PC-3 (cell line): ENCODE data around the gene DCAF15. TPM values are rescaled to one million over a fixed set of nuclear protein-coding genes. Genes with fewer than 3 reads are reported as not detected.

Source experiments
- ATAC-seq: fragments of 200-7000 bp; cut with Tn5 transposase; 2 replicates; pipeline ENCODE4 v1.9.1; 2020; ENCODE audit warnings: mild to moderate bottlenecking, moderate library complexity
- BruUV-seq: library from RNA; stranded (reverse); fragments of 400-500 nt; replicated peaks from 2 replicates; lab custom pipeline; 2021; lab: Mats Ljungman, UMichigan
- CTCF ChIA-PET: fragments of 300-600 bp; sonication (Branson Sonifier 250); formaldehyde crosslinking; loops from one replicate; lab custom pipeline; 2022; ENCODE audit warnings: antibody characterized with exemption; lab: Charles Lee
- POLR2A ChIA-PET: fragments of 300-600 bp; sonication (Branson Sonifier 250); formaldehyde crosslinking; loops from one replicate; lab custom pipeline; 2022; ENCODE audit warnings: antibody characterized with exemption; ENCODE audit not compliant: unreplicated experiment; lab: Charles Lee
- DNase-seq: peaks from one replicate; pipeline ENCODE4 v3.0.0-alpha.2; 2015
- H2AFZ ChIP-seq: fragments of 300-600 bp; sonication (generic); 2 replicates; pipeline ENCODE4 v1.6.0; 2016; ENCODE audit warnings: antibody characterized with exemption, low read length
- H3F3A ChIP-seq: fragments of 300-600 bp; sonication (generic); one replicate; pipeline ENCODE4 v1.6.0; 2017; ENCODE audit warnings: antibody characterized with exemption, low read length, control low read depth, mild to moderate bottlenecking; ENCODE audit not compliant: unreplicated experiment
- H3K27ac ChIP-seq: fragments of 300-600 bp; sonication (generic); 2 replicates; pipeline ENCODE4 v1.5.1; 2016; ENCODE audit warnings: mild to moderate bottlenecking, low read length
- H3K27me3 ChIP-seq: fragments of 300-600 bp; sonication (generic); 2 replicates; pipeline ENCODE4 v1.6.1; 2016; ENCODE audit warnings: low read length, mixed read lengths
- H3K36me3 ChIP-seq: fragments of 300-600 bp; sonication (generic); 2 replicates; pipeline ENCODE4 v1.6.1; 2016; ENCODE audit warnings: low read depth, mixed run types, low read length, mixed read lengths
- H3K4me1 ChIP-seq: fragments of 300-600 bp; sonication (generic); 2 replicates; pipeline ENCODE4 v1.5.1; 2016; ENCODE audit warnings: low read length; ENCODE audit not compliant: insufficient read depth
- H3K4me2 ChIP-seq: fragments of 300-600 bp; sonication (generic); 2 replicates; pipeline ENCODE4 v1.6.0; 2016; ENCODE audit warnings: low read length
- H3K4me3 ChIP-seq: fragments of 300-600 bp; sonication (generic); 2 replicates; pipeline ENCODE4 v1.5.1; 2016; ENCODE audit warnings: mild to moderate bottlenecking, low read length, mixed read lengths
- H3K79me2 ChIP-seq: fragments of 300-600 bp; sonication (generic); 2 replicates; pipeline ENCODE4 v1.6.1; 2017; ENCODE audit warnings: low read length, mixed read lengths
- H3K9ac ChIP-seq: fragments of 300-600 bp; sonication (generic); 2 replicates; pipeline ENCODE4 v1.6.0; 2016; ENCODE audit warnings: mild to moderate bottlenecking, low read length
- H3K9me2 ChIP-seq: fragments of 300-600 bp; sonication (generic); replicated peaks from 2 replicates; pipeline ENCODE4 v1.6.1; 2016; ENCODE audit warnings: mixed run types, low read length, mixed read lengths
- H3K9me3 ChIP-seq: fragments of 300-600 bp; sonication (generic); 2 replicates; pipeline ENCODE4 v1.6.1; 2016; ENCODE audit warnings: low read length, mixed read lengths
- H4K20me1 ChIP-seq: fragments of 300-600 bp; sonication (generic); 2 replicates; pipeline ENCODE4 v1.6.1; 2016; ENCODE audit warnings: low read length, mixed read lengths
- EZH2 ChIP-seq: fragments of 300-600 bp; sonication (generic); IDR thresholded peaks from one replicate; pipeline ENCODE4 v1.6.1; 2017; ENCODE audit warnings: antibody characterized with exemption, mild to moderate bottlenecking, low read length; ENCODE audit not compliant: unreplicated experiment
- EZH2phosphoT487 ChIP-seq: fragments of 300-600 bp; sonication (generic); IDR thresholded peaks from 2 replicates; pipeline ENCODE4 v1.6.1; 2018; ENCODE audit warnings: mild to moderate bottlenecking, antibody characterized with exemption, low read length, borderline replicate concordance
- intact Hi-C: fragments of 100-400 bp; cut with micrococcal nuclease; formaldehyde crosslinking; loops from 2 replicates; pipeline ENCODE4 v1.9.0; 2023
- total RNA-seq: library from RNA; depleted of rRNA; stranded (reverse); fragments of >200 nt; gene quantifications from 2 replicates; pipeline ENCODE4 v1.2.3, GENCODE V29; 2014
- TF ChIP-seq, protein P1 (sequence below): fragments of 300-600 bp; sonication (generic); conservative IDR thresholded peaks from 2 replicates; pipeline ENCODE4 v1.5.1; 2017; ENCODE audit warnings: antibody characterized with exemption, low read depth, mild to moderate bottlenecking, low read length

The DCAF15 gene
- total RNA-seq, 1 experiment from 2014 or later, result 50.8 TPM

DNA sequence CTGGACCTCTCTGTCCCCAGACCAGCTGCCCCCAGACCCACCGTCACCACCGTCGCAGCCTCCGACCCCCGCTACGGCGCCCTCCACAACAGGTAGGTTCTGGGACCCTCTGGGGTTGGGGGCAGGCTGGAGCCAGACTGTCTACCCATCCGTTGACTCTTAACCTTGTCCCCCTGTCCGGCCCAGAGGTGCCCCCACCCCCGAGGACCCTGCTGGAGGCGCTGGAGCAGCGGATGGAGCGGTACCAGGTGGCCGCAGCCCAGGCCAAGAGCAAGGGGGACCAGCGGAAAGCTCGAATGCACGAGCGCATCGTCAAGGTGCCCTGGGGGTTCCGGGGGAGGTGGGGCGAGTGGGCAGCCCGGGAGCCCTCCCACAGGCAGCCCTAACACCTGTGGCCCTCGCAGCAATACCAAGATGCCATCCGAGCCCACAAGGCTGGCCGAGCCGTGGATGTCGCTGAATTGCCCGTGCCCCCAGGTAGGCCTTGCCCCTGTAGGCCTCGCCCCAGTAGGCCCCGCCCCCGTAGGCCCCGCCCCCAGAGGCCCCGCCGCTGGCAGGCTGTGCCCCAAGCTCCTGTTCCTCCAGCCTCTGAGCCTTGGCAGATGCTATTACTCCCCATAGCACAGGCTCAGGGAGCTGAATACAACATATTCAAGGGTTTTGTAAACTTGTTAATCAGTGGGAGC lies 33.4 kb upstream of the DCAF15 start:
- DNase-seq, result no peak
- no peak overlapping the region for H3K4me2 ChIP-seq
- ATAC-seq, result no peak
- H3K9me2 ChIP-seq, result no peaks in the 10 kb centered on the region
- no peaks in the 10 kb centered on the region for H3F3A ChIP-seq
- H2AFZ ChIP-seq, result no peak overlapping the region
- BruUV-seq, result no TSS peak
- TF ChIP-seq, protein P1, sequence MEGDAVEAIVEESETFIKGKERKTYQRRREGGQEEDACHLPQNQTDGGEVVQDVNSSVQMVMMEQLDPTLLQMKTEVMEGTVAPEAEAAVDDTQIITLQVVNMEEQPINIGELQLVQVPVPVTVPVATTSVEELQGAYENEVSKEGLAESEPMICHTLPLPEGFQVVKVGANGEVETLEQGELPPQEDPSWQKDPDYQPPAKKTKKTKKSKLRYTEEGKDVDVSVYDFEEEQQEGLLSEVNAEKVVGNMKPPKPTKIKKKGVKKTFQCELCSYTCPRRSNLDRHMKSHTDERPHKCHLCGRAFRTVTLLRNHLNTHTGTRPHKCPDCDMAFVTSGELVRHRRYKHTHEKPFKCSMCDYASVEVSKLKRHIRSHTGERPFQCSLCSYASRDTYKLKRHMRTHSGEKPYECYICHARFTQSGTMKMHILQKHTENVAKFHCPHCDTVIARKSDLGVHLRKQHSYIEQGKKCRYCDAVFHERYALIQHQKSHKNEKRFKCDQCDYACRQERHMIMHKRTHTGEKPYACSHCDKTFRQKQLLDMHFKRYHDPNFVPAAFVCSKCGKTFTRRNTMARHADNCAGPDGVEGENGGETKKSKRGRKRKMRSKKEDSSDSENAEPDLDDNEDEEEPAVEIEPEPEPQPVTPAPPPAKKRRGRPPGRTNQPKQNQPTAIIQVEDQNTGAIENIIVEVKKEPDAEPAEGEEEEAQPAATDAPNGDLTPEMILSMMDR, result no peak
- no peak for TF ChIP-seq EZH2phosphoT487
- no peak for TF ChIP-seq EZH2
- no peak overlapping the region for H3K27ac ChIP-seq
- no peaks in the 10 kb centered on the region for H3K79me2 ChIP-seq
- intact Hi-C loops, result no loop called here
- H3K9me3 ChIP-seq, result no peaks in the 10 kb centered on the region
- no peak overlapping the region for H3K9ac ChIP-seq
- ChIA-PET POLR2A (interaction anchor here (0.5 kb wide), 1 partner anchor 17 kb away, joined by 4 read pairs; no protein-coding TSS in a partner anchor), CTCF (no interaction called here)
- H3K4me1 ChIP-seq, result no peaks in the 10 kb centered on the region
- H4K20me1 ChIP-seq, result no peaks in the 10 kb centered on the region
- H3K27me3 ChIP-seq, result no peaks in the 10 kb centered on the region
- H3K4me3 ChIP-seq, result no peak overlapping the region
- H3K36me3 ChIP-seq, result peaks cover 58% of the 10 kb centered on the region

DNA sequence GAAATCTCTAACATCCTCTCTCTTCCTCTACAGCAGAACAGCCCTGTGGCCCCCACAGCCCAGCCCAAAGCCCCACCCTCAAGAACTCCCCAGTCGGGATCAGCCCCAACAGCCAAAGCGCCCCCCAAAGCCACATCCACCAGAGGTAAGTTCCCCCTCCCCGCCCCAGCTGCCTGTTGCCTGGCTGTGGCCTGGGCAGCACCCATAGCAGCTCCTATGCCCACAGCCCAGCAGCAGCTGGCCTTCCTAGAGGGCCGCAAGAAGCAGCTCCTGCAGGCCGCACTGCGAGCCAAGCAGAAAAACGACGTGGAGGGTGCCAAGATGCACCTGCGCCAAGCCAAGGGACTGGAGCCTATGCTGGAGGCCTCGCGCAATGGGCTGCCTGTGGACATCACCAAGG lies 31.8 kb upstream of the DCAF15 start:
- Histone ChIP-seq H3K9me3 (no peaks in the 10 kb centered on the region), H3K4me2 (no peak overlapping the region), H3F3A (no peaks in the 10 kb centered on the region), H4K20me1 (no peaks in the 10 kb centered on the region), H3K27me3 (no peaks in the 10 kb centered on the region), H3K79me2 (no peaks in the 10 kb centered on the region), H3K27ac (no peak overlapping the region), H2AFZ (no peak overlapping the region), H3K9me2 (no peaks in the 10 kb centered on the region), H3K36me3 (peaks cover 55% of the 10 kb centered on the region), H3K4me1 (no peaks in the 10 kb centered on the region), H3K9ac (no peak overlapping the region), H3K4me3 (no peak overlapping the region)
- TF ChIP-seq EZH2 (no peak), EZH2phosphoT487 (no peak)
- TF ChIP-seq, protein P1, result no peak
- BruUV-seq, result no TSS peak
- no peak for ATAC-seq
- no peak for DNase-seq
- CTCF ChIA-PET, result no interaction called here
- POLR2A ChIA-PET, result no interaction called here
- intact Hi-C loops, result no loop called here
